Measurements from ENCODE around the gene AFF3.

Gene AFF3, protein sequence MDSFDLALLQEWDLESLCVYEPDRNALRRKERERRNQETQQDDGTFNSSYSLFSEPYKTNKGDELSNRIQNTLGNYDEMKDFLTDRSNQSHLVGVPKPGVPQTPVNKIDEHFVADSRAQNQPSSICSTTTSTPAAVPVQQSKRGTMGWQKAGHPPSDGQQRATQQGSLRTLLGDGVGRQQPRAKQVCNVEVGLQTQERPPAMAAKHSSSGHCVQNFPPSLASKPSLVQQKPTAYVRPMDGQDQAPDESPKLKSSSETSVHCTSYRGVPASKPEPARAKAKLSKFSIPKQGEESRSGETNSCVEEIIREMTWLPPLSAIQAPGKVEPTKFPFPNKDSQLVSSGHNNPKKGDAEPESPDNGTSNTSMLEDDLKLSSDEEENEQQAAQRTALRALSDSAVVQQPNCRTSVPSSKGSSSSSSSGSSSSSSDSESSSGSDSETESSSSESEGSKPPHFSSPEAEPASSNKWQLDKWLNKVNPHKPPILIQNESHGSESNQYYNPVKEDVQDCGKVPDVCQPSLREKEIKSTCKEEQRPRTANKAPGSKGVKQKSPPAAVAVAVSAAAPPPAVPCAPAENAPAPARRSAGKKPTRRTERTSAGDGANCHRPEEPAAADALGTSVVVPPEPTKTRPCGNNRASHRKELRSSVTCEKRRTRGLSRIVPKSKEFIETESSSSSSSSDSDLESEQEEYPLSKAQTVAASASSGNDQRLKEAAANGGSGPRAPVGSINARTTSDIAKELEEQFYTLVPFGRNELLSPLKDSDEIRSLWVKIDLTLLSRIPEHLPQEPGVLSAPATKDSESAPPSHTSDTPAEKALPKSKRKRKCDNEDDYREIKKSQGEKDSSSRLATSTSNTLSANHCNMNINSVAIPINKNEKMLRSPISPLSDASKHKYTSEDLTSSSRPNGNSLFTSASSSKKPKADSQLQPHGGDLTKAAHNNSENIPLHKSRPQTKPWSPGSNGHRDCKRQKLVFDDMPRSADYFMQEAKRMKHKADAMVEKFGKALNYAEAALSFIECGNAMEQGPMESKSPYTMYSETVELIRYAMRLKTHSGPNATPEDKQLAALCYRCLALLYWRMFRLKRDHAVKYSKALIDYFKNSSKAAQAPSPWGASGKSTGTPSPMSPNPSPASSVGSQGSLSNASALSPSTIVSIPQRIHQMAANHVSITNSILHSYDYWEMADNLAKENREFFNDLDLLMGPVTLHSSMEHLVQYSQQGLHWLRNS (N-terminal part only)

DNA sequence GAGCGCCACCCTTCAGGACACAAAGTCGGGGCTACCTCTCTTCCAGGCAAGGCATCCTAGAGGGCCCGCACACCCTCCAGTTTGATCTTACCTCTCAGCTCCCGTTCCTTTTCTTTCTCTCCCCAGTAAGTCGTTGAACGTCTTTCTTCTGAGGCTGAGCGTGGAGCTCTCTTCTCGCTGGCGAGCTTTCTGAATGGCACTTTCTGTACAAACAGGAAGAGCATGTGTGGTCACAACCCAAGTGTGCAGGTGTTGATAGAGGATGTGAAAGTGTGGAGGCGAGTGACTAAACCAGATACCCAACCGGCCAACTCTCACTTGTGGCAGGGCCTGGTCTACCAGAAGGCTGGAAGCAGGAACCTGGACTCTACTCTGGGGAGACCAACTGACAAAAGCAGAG, at the start of gene AFF3:
Gene AFF3 (minus strand): TSS at position 198 of the 400 bp plus-strand sequence. CDS start 38,136 bp downstream, outside the sequence.
- DNase-seq, result peak in 1 of 42 donors; percentile 9
- intact Hi-C loops (cut with DNase I), result no loop called here

- intact Hi-C loops (cut with DNase I), result no loop called here
- peak in 1 of 42 donors; percentile 7 for DNase-seq
Measured at GRCh38 chr2:100189387-100189786, 47.0 kb upstream of the AFF3 start.

GRCh38 chr2:100188326-100188725, 45.9 kb upstream of the AFF3 start:
- intact Hi-C loops (cut with DNase I), result no loop called here
- DNase-seq, result peak in 3 of 42 donors; percentile 15 to 38 (median 19)

DNA sequence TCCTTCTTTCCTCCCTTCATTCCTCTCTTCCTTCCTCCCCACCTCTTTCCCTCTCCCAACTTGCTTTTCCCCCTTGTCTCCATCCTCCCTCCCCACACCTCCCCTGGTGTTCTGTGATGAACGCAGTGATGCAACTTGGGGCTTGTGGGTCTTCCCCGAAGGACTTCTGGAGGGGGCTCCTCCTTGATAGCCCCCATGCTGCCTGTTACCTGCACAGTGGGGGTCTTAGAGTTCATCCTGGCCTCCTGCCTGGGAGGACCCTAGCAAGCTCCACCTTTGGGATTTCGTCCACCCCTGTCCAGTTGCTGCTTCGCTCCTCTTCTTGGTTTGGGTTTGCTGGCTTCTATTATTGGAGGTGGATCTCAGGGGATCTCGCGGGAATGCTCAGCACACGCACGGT, 43.7 kb upstream of the AFF3 start:
- intact Hi-C loops (cut with DNase I), result no loop called here
- peak in 1 of 42 donors; percentile 9 for DNase-seq

GRCh38 chr2:100185516-100185915, 43.1 kb upstream of the AFF3 start:
- peak in 1 of 42 donors; percentile 17 for DNase-seq
- intact Hi-C loops (cut with DNase I), result no loop called here

DNA sequence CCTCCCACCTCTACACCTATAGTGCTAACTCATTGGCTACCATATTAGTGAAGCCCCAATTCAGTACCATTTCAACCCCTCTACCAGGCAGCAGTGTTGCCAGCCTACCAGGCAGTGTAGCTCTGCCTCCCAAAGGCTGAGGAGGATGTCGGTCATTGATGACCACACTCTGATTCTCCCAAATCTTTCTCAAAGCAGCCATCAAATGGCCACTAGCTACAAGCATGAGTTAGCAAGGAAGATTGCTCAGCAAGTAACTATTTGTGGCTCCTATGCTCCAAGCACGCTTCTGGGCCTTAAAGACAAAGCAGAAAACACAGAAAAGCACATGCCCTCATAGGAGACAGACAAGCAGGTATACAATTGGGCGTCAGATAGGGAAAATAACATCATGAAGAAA, 42.7 kb upstream of the AFF3 start:
- intact Hi-C loops (cut with DNase I), result no loop called here
- peak in 1 of 42 donors; percentile 5 for DNase-seq

GRCh38 chr2:100184055-100184737, 41.8 kb upstream of the AFF3 start:
- intact Hi-C loops (cut with DNase I), result no loop called here
- DNase-seq, result peak in 1 of 42 donors; percentile 10

DNA sequence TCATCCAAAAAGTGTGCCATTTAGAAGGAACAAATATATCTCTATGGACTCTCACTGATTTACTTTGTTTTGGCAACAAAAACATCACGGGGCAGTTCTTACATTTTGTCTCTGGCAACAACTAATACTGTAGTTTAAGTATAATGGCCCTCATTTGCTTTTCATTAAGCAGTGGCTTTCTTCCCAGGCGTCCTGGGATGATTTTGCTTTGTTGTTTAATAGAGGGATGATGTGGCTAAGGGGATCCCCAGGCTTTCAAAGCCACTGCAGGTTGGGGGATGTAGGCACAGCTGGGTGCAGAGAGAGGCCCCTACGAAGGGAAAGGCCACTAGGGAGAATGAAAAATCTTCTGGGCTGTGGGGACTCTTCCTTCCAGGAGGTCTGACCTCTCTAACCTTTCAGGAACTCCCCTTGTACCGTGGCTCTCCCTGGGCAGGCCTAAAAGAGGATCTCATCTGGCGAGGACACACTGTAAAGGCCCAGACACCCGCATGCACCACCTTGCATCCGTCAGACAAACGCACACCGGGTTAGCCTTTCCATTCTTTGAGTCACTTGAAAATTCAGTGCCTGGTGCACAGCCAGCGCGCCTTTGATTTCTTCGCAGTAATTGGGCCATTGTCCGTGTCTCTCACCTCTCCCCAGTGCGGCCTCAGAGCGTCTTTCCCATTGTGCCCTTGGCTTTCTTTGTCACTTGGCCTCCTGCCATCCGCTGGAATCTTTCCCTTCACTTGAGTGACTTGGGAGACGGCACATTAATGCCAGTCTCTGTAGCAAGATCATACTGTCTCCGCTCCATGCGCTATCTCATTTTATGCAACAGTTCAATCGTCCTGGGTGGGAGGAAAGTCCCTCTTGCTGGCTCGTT, 40.3 kb upstream of the AFF3 start:
- DNase-seq, result peak in 1 of 42 donors; percentile 40
- intact Hi-C loops (cut with DNase I), result no loop called here

DNA sequence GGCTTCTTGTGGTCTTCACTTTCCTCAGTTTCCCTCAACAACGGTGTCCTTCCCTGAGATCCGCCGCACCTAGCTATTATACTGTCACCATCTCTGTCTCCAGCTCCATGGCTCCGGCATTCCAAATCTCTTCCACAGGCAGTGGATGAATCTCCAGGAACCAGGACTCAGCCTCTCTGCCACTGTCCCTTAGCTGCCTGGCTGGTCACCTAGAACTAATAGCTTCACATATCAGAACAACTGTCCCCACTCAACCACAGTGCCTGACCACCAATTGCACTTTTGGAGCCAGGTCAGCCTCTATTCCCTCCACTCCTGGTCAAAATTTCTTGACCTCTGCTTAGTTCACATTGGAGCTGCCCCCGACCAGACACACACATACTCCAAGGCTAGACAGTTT, 38.1 kb upstream of the AFF3 start:
- intact Hi-C loops (cut with DNase I), result no loop called here
- no peak for DNase-seq

DNA sequence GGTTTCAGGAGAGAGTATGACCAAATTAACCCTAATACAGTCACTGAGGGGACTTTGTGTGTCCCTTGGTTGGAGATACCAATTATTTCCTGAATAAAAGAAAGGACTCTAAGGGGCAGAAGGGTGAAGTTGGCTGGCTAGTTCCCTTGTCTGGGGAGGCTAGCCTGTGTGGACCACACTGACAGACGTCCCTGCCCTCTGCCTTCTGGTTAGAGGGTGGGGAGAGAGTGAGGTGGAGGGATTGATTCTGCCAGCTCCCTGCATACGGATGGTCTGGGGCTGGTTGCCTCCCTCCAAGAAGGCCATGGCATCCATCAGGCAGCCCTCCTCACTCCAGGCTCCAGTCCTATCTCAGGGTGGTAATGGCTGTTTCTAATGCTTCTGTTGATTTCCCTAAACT, 37.4 kb upstream of the AFF3 start:
- no peak for DNase-seq
- intact Hi-C loops (cut with DNase I), result no loop called here

DNA sequence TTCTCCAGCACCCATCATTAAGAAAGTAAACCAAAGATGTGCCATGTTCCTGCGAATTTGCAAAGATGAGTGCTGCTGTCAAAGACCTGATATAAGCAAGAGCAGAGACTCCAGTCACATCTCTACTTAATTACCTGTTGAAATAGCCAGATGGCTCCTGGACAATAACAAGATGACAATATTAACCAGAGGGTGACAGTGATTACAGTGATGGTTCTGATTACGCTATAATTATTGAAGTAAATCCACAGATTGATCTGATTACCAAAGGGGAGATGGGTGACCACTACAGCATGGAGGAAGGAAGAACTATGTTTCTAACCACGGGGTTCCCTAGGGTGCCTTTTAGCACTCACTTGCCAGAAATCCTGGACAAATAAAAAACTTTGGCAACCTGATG, 36.5 kb upstream of the AFF3 start:
- intact Hi-C loops (cut with DNase I), result no loop called here

DNA sequence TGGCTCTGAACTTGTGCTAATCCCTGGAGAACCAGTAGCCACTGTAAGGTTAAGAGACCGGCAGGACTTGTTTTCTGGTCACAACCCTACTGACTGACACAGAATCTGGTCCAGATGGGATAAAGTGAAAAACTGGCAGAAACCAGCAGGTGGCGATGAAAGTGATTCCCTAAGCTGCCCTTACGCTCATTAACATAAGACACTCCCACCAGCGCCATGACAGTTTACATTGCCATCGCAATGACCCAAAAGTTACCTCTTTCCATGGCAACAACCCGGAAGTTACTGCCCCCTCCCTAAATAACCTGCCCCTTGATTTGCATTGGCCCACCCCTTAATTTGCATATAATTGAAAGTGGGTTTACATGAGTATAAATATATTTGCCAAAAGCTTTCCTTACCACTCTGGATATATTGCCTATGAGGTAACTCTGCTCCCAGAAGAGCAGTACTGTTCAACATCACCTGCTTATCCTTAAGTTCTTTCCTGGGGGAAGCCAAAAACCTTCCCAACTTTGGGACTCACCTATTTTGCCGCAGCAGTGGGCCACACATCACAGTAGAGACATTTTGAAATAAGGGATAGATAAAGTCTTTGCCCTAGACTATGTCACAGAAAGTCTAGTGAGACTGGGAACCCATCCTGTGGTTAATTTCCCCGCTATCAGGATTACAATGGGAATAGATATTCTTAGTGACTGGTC, 35.8 kb upstream of the AFF3 start:
- intact Hi-C loops (cut with DNase I), result no loop called here

More for the DNA sequence above, 36.5 kb upstream of the AFF3 start:
- no peak for DNase-seq

GRCh38 chr2:100176925-100177324, 34.5 kb upstream of the AFF3 start:
- intact Hi-C loops (cut with DNase I), result no loop called here

More for the DNA sequence above, 35.8 kb upstream of the AFF3 start:
- DNase-seq, result no peak

DNA sequence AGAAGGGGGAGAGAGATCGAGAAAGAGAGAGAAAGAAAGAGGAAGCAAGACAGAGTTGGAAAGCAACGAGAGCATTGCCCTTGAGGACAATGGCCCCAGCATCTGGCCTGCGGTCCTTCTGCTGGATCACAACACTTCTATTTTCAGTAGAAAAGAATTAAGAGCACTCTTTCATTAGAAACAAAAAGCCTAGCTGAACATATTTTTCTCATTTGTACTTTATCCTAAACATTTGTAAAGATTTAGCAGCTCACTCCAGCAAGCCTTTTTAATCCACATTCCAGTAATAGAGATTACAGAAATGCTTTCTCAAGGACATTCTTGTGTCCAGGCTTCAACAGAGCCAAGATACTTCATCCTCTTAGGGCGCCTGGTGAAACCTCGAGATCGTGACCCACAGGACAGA, 31.6 kb upstream of the AFF3 start:
- no peak for DNase-seq
- intact Hi-C loops (cut with DNase I), result no loop called here

More at GRCh38 chr2:100176925-100177324, 34.5 kb upstream of the AFF3 start:
- DNase-seq, result no peak

- intact Hi-C loops (cut with DNase I), result no loop called here
- no peak for DNase-seq
Measured at GRCh38 chr2:100166701-100167100, 24.3 kb upstream of the AFF3 start.

GRCh38 chr2:100163605-100164004, 21.2 kb upstream of the AFF3 start:
- DNase-seq, result no peak
- intact Hi-C loops (cut with DNase I), result no loop called here

- DNase-seq, result peak in 2 of 42 donors; percentile 6 to 28
- intact Hi-C loops (cut with DNase I), result no loop called here
Measured at GRCh38 chr2:100161945-100162620, 19.7 kb upstream of the AFF3 start.
